Ecto neural progenitor cell (in vitro differentiated cells): ENCODE data around the gene FAM53B.
A peak's percentile ranks its signal among the peaks of the same experiment; 100 is the strongest.

Experiments
- DNase-seq: peaks from one replicate; pipeline ENCODE4 v3.0.0-alpha.2; 2018; ENCODE audit warnings: low spot score

The FAM53B gene

GRCh38 chr10:124646483-124647352 lies 97.5 kb downstream of the FAM53B start:
- no peak for DNase-seq

GRCh38 chr10:124645467-124646095 lies 98.6 kb downstream of the FAM53B start:
- DNase-seq = no peak

DNA sequence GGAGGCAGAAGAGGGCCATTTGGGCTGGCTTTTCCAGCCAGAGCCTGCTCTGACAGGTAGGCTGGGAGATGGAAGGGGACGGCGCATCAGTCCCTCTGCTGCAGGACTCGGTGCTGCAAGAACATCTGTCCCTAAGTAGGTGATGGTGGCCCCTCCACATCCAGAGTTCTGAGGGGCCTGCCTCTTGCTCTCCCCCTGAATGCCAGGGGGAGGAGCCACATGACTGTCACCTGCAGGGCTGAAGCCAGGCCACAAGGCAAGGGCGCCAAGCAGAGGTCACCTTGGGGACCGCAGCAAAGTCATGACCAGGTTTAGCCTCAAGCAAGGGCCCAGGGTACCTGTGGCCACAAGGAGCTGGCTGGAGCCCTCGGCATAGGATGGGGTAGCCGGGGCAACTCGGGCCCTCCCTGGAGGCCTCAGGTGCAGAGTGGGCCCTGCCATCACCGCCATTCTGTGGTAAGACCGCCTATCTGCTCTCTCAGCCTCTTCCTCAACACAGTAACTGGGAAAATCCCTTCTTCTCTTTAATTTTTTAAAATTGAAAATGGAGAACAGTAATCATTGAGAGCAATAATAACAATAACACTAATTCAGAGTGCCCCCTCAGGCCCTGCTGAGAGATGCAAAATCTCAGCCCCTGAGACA lies 99.3 kb downstream of the FAM53B start:
- no peak for DNase-seq

- DNase-seq = no peak
These were observed 99.9 kb downstream of the FAM53B start for GRCh38 chr10:124644236-124644635.

- no peak for DNase-seq
These were observed 100.7 kb downstream of the FAM53B start for GRCh38 chr10:124643330-124644009.

- no peak for DNase-seq
These were observed 102.0 kb downstream of the FAM53B start for GRCh38 chr10:124642088-124642710.

DNA sequence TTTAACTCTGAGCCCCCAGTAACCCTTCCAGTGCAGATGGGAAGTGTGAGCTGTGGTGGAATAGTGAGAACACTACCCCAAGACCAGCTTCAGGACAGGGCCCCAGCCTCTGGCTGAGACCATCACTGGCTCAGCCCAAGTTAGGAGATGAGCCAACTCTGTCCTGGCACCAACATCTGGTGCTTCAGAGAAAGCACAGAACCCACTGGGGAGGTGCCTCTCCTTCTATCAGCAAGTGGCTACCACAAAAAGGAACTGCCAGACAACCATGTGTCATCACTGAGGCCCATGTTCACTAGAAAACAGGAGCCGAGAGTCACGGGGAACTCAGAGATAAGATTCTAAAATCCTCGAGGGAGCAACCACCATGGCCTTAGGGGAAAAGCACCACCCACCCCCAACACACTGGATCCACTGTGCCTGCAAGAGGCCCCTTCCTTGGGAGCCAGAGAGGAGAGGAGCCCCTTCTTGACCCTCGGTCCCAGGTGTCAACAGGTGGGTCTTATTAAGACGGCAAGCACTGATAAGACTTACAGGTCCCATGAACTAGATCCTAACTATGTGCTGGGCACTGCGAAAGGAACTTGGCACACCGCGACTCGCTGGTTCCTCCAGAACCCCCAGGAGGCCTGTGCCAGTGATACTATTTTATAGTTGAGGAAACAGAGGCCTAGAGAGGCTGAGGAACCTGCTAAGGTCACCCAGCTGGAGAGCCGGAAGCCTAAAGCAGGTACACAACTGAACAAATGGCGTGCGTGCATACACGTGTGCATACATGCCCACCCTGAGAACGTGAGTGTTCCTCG lies 102.7 kb downstream of the FAM53B start:
- no peak for DNase-seq

- DNase-seq = peak; percentile 71
These were observed 103.5 kb downstream of the FAM53B start for GRCh38 chr10:124640538-124641231.

GRCh38 chr10:124640056-124640455 lies 104.1 kb downstream of the FAM53B start:
- no peak for DNase-seq

GRCh38 chr10:124639646-124640045 lies 104.5 kb downstream of the FAM53B start:
- no peak for DNase-seq

- DNase-seq = no peak
These were observed 105.0 kb downstream of the FAM53B start for GRCh38 chr10:124639206-124639605.

DNA sequence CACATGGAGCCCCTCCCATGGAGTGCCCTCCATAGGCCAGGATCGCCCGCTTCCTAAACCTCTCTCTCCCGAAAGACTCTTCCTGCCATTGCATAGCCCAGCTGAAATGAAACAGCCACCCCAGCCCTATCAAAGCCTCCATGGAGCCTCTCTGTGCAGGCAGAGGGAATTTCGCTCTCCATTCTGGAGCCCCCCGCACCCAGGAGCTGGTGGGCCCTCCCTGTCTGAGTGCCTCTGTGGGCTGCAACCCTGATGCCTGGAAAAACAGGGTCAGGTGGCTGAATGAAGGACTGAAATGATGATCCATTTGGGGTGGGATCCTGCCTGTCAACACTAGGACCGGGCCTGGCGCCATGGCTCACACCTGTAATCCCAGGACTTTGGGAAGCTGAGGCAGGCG lies 106.4 kb downstream of the FAM53B start:
- no peak for DNase-seq

DNA sequence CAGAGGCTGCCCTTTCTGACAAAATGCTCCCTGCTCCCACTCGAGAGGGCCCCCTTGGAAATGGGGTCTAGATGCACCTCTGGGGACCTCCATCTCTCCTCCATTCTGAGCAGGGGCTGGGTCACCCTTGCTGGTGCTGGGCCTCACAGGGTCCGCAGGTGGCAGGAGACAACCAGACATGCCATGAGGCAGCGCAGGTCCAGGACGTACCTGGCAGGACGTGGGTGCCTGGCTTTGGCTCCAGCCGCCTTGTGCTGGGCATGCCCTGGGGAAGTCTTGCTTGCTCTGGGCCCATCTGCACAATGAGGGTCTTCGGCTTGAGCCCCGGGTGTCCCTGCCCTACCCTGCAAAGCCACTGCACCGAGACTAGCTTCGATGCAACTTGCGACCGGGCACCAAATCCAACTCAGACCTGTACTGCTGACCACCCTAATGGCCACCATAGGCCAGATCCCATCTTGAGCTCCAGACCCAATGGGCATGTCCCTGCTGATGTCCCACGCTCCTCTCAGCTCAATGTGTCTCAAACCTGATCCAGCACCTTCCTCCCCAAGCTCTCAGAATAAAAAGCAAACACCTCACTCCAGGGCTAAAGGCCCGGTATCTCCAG lies 107.0 kb downstream of the FAM53B start:
- DNase-seq = no peak

DNA sequence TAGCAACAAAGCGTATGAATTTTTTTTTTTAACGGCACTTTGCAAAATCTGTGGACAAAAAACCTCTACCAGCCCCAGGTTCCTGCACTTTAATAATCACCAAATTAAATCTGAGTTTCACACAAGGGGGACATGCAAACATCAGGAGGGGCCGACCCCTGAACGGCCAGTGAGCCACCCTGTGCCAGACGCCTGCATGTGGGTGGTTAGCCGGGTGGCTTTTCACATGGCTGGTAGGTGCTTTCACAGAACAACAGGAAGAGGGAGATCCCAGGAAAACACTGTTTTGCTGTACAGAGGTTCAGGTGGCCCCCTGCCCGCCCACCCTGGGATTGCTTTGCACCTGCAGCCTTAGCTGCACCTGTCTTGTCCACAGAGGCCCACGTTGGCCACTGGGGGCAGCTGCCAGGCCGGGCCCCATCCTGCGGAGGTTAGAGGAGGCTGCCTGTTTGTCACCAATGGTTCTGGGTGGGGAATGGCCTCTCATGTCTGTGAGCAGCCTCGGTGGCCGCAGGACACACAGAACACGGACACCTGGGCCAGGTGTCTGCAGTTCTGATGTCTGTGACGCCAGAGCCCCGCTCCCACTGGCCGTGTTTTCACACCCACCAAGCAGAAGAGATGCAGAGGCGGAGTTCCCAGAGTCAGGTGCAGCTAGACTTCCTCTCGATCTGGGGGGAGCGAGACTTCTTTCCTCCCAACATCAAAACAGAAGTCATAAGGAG lies 107.7 kb downstream of the FAM53B start:
- no peak for DNase-seq

- no peak for DNase-seq
These were observed 111.6 kb downstream of the FAM53B start for GRCh38 chr10:124632566-124632965.

- no peak for DNase-seq
These were observed 112.1 kb downstream of the FAM53B start for GRCh38 chr10:124632064-124632531.

GRCh38 chr10:124630551-124630950 lies 113.6 kb downstream of the FAM53B start:
- DNase-seq = no peak

DNA sequence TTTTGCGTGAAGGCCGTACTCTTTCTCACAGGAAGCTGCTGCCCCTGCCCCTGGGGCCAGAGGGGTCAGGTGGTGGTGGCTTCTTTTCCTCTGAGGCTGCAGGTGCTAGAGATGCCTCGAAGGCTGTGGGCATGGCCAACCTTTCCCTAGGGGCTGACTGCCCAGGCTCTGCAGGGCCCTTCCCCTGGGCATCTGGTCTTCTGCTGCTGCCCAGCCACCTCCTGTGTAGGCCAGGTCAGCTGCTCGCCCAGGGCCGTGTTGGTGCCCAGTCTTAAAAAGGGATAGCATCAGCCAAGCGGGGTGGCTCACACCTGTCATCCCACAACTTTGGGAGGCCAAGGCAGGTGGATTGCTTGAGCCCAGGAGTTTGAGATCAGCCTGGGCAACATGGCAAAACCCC lies 114.3 kb downstream of the FAM53B start:
- DNase-seq = no peak

GRCh38 chr10:124629415-124629814 lies 114.8 kb downstream of the FAM53B start:
- DNase-seq = no peak
